Measurements from ENCODE around the gene TNS3. TPM values are rescaled to one million over a fixed set of nuclear protein-coding genes. Genes with fewer than 3 reads are reported as not detected.

The TNS3 gene
- total RNA-seq, 1 donor from 2014 or later: 30.3 TPM

GRCh38 chr7:47505312-47506007, 76.5 kb downstream of the TNS3 start:
- intact Hi-C loops (cut with micrococcal nuclease): no loop called here
- POLR2A ChIA-PET: no interaction called here
- H3K4me1 Mint-ChIP-seq: peaks cover 9% of the 10 kb centered on the region
- H3K36me3 Mint-ChIP-seq (ENCODE audit: low read depth): peaks cover 44% of the 10 kb centered on the region
- CTCF ChIA-PET: interaction anchor here (0.6 to 1.0 kb wide), 3 partner anchors 61 to 485 kb away, joined by 3 to 4 read pairs (median 3); no protein-coding TSS in a partner anchor
- no peaks in the 10 kb centered on the region for H3K9me3 Mint-ChIP-seq
- DNase-seq (no peak), ATAC-seq (ENCODE audit: low read depth) (no peak)
- H3K27me3 Mint-ChIP-seq: no peaks in the 10 kb centered on the region
- no peak overlapping the region for H3K27ac Mint-ChIP-seq
- no peak for TF ChIP-seq CTCF (IDR thresholded peaks at IDR 0.05)
- H3K4me3 Mint-ChIP-seq: no peak overlapping the region

- no peaks in the 10 kb centered on the region for H3K27me3 Mint-ChIP-seq
- no peak for TF ChIP-seq CTCF (IDR thresholded peaks at IDR 0.05)
- no peak for DNase-seq
- H3K36me3 Mint-ChIP-seq (ENCODE audit: low read depth): peaks cover 38% of the 10 kb centered on the region
- no peak for ATAC-seq (ENCODE audit: low read depth)
- H3K4me3 Mint-ChIP-seq: no peak overlapping the region
- intact Hi-C loops (cut with micrococcal nuclease): no loop called here
- H3K27ac Mint-ChIP-seq: no peak overlapping the region
- H3K4me1 Mint-ChIP-seq: peaks cover 17% of the 10 kb centered on the region
- CTCF ChIA-PET: interaction anchor here (0.6 to 1.0 kb wide), 3 partner anchors 60 to 486 kb away, joined by 3 to 4 read pairs (median 3); no protein-coding TSS in a partner anchor
- POLR2A ChIA-PET: no interaction called here
- no peaks in the 10 kb centered on the region for H3K9me3 Mint-ChIP-seq
Measured at GRCh38 chr7:47504551-47505311, 77.2 kb downstream of the TNS3 start.

DNA sequence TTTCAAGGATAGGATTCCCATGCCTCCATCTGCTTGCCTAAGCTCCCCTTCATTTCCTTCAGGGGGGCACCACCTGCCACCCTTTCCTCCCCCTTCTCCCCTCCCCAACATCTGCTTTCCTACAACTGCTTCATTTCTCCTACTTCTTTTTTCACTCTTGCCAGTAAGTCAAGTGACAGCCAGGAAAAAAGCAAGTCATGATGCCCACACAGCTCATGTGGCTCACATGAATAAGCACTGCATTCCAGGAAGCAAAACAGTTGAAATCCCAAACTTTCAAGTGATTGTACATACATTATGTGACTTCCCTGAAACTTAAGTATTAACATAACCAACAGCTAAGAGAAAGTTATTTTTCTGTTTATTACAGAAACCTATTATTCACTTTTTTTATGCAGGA, 78.6 kb downstream of the TNS3 start:
- DNase-seq (no peak), ATAC-seq (ENCODE audit: low read depth) (no peak)
- intact Hi-C loops (cut with micrococcal nuclease): no loop called here
- Mint-ChIP-seq H3K27ac (no peak overlapping the region), H3K9me3 (no peaks in the 10 kb centered on the region), H3K27me3 (no peaks in the 10 kb centered on the region), H3K4me3 (no peak overlapping the region), H3K4me1 (peaks cover 28% of the 10 kb centered on the region), H3K36me3 (ENCODE audit: low read depth) (peaks cover 30% of the 10 kb centered on the region)
- CTCF ChIA-PET: interaction anchor here (1.1 kb wide), 1 partner anchor 58 kb away, joined by 3 read pairs; no protein-coding TSS in a partner anchor
- POLR2A ChIA-PET: interaction anchor here (1.3 kb wide), 1 partner anchor 14 kb away, joined by 3 read pairs; no protein-coding TSS in a partner anchor
- TF ChIP-seq CTCF (IDR thresholded peaks at IDR 0.05): no peak

DNA sequence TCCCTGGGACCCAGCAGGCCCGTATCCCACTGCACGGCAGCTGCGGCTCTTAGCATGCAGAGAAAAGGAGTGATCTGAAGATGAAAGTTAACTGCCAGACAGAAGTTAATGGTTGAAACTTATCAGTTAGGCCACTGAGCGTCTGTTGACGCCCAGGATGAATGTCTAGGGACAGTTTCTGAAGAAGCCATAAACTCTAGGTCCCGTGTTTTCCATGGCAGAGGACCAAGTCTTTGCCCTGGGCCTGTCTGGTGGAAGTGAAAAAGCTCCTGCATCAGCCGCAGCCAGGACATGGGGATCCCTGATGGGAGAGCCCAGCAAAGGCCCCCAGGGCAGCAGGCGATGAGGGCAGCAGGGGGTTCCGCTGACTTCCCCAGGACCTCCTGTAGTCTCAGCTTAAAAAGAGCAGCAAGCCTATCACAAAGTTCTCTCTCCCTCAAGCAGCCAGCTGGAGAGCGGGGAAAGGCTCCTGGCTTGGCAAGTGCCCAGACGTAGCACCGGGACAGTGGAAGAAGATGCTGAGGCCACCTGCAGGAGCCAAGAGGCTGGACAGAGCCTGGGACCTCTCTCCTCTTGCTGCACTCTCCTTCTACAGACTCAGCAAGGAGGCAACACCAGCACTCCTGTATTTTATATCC, 79.6 kb downstream of the TNS3 start:
- H3K36me3 Mint-ChIP-seq (ENCODE audit: low read depth): peaks cover 27% of the 10 kb centered on the region
- intact Hi-C loops (cut with micrococcal nuclease): no loop called here
- ATAC-seq (ENCODE audit: low read depth) (no peak), DNase-seq (no peak)
- H3K4me3 Mint-ChIP-seq: no peak overlapping the region
- H3K27me3 Mint-ChIP-seq: no peaks in the 10 kb centered on the region
- H3K27ac Mint-ChIP-seq: no peak overlapping the region
- H3K4me1 Mint-ChIP-seq: peaks cover 36% of the 10 kb centered on the region
- no peaks in the 10 kb centered on the region for H3K9me3 Mint-ChIP-seq
- ChIA-PET CTCF (interaction anchor here (1.1 kb wide), 1 partner anchor 57 kb away, joined by 3 read pairs; no protein-coding TSS in a partner anchor), POLR2A (no interaction called here)
- no peak for TF ChIP-seq CTCF (IDR thresholded peaks at IDR 0.05)

- no peaks in the 10 kb centered on the region for H3K9me3 Mint-ChIP-seq
- no peak overlapping the region for H3K27ac Mint-ChIP-seq
- H3K36me3 Mint-ChIP-seq (ENCODE audit: low read depth): peaks cover 18% of the 10 kb centered on the region
- DNase-seq (no peak), ATAC-seq (ENCODE audit: low read depth) (no peak)
- intact Hi-C loops (cut with micrococcal nuclease): no loop called here
- H3K4me1 Mint-ChIP-seq: peaks cover 46% of the 10 kb centered on the region
- TF ChIP-seq CTCF (IDR thresholded peaks at IDR 0.05): no peak
- no peak overlapping the region for H3K4me3 Mint-ChIP-seq
- H3K27me3 Mint-ChIP-seq: no peaks in the 10 kb centered on the region
- ChIA-PET POLR2A (interaction anchor here (0.5 to 1.0 kb wide), 2 partner anchors 100 to 169 kb away, joined by 3 read pairs; no protein-coding TSS in a partner anchor), CTCF (no interaction called here)
Measured at GRCh38 chr7:47501406-47501805, 80.5 kb downstream of the TNS3 start.

Data from activated B cell treated with CpG ODN at 0.5 μM for 24 hours (primary cell).